Stimulated activated CD8-positive, alpha-beta memory T cell treated with anti-CD3 and anti-CD28 coated beads, Interleukin-7, amount 100 ng/mL, for 4 hours (primary cell): Measurements from ENCODE around the gene IKZF4.
"Not testable (repeated sequence)": the region's sequence is repeated elsewhere in the genome, so short reads cannot be mapped to it uniquely, and the experiment has no call there.

ENCODE experiments used
- DNase-seq, 2 donors: peaks; one replicate each; pipeline ENCODE4 v3.0.0-alpha.2; 2020; ENCODE audit warnings: low read depth in 2 of 2

Gene IKZF4

GRCh38 chr12:55999522-55999921 is 21.3 kb upstream of the IKZF4 start:
- DNase-seq, result not testable (repeated sequence)

GRCh38 chr12:55999999-56000540 is 20.8 kb upstream of the IKZF4 start:
- DNase-seq, result not testable (repeated sequence)

GRCh38 chr12:56001487-56002100 is 19.2 kb upstream of the IKZF4 start:
- DNase-seq, result no peak

- not testable (repeated sequence) for DNase-seq
Measured at GRCh38 chr12:56003376-56003775, 17.5 kb upstream of the IKZF4 start.

- no peak for DNase-seq
Measured at GRCh38 chr12:56004211-56004610, 16.6 kb upstream of the IKZF4 start.

GRCh38 chr12:56007564-56008559 is 13.0 kb upstream of the IKZF4 start:
- DNase-seq, result peak; percentile 31 to 60

GRCh38 chr12:56010111-56010570 is 10.7 kb upstream of the IKZF4 start:
- no peak for DNase-seq

GRCh38 chr12:56011509-56012090 is 9.2 kb upstream of the IKZF4 start:
- DNase-seq, result no peak

- no peak for DNase-seq
Measured at GRCh38 chr12:56013482-56013881, 7.4 kb upstream of the IKZF4 start.

- DNase-seq, result no peak
Measured at GRCh38 chr12:56014205-56014604, 6.6 kb upstream of the IKZF4 start.

- no peak for DNase-seq
Measured at GRCh38 chr12:56017181-56017580, 3.7 kb upstream of the IKZF4 start.

GRCh38 chr12:56018356-56018755 is 2.5 kb upstream of the IKZF4 start:
- DNase-seq, result no peak

- no peak for DNase-seq
Measured at GRCh38 chr12:56021889-56022497, 1.1 kb downstream of the IKZF4 start.

- no peak for DNase-seq
Measured at GRCh38 chr12:56028511-56029165, 7.8 kb downstream of the IKZF4 start.

GRCh38 chr12:56029166-56029519 is 8.3 kb downstream of the IKZF4 start:
- DNase-seq, result no peak

GRCh38 chr12:56029666-56030293 is 8.9 kb downstream of the IKZF4 start:
- DNase-seq, result peak in 1 of 2 donors; percentile 20

- DNase-seq, result no peak
Measured at GRCh38 chr12:56031987-56032386, 11.1 kb downstream of the IKZF4 start.

GRCh38 chr12:56034586-56035332 is 13.9 kb downstream of the IKZF4 start:
- DNase-seq, result peak in 1 of 2 donors; percentile 7

- no peak for DNase-seq
Measured at GRCh38 chr12:56037161-56037560, 16.3 kb downstream of the IKZF4 start.

- no peak for DNase-seq
Measured at GRCh38 chr12:56038022-56038655, 17.3 kb downstream of the IKZF4 start.
